Upper lobe of right lung (tissue), 1 donor: ENCODE data around the gene PTTG1IP. TPM values are rescaled to one million over a fixed set of nuclear protein-coding genes. Genes with fewer than 3 reads are reported as not detected.

Source experiments
- ATAC-seq: fragments of 200-7000 bp; cut with Tn5 transposase; one replicate; pipeline ENCODE4 v1.9.1; 2020; ENCODE audit warnings: mild to moderate bottlenecking, moderate library complexity
- DNase-seq: peaks from one replicate; pipeline ENCODE4 v3.0.0-alpha.2; 2020
- H3K27ac ChIP-seq: fragments of 200-600 bp; one replicate; pipeline ENCODE4 v1.8.0; 2022
- H3K27me3 ChIP-seq: fragments of 200-600 bp; one replicate; pipeline ENCODE4 v1.8.0; 2022; ENCODE audit warnings: mild to moderate bottlenecking
- H3K36me3 ChIP-seq: fragments of 200-600 bp; one replicate; pipeline ENCODE4 v1.8.0; 2022
- H3K4me1 ChIP-seq: fragments of 200-600 bp; one replicate; pipeline ENCODE4 v1.8.0; 2022
- H3K4me3 ChIP-seq: fragments of 200-600 bp; one replicate; pipeline ENCODE4 v1.8.0; 2022; ENCODE audit warnings: mild to moderate bottlenecking
- H3K9me3 ChIP-seq: fragments of 200-600 bp; one replicate; pipeline ENCODE4 v1.8.0; 2022
- CTCF ChIP-seq: fragments of 200-600 bp; IDR thresholded peaks from one replicate; pipeline ENCODE4 v1.8.0; 2022; ENCODE audit warnings: antibody characterized with exemption
- intact Hi-C: fragments of 100-400 bp; cut with DNase I; formaldehyde crosslinking; loops from one replicate; pipeline ENCODE4 v1.11.0; 2022
- total RNA-seq: library from RNA; stranded (reverse); fragmentation: NEBNext Ultra II Directional; extraction: Animal tissue kit (Norgen Biotek cat#: 25700); gene quantifications from one replicate; pipeline ENCODE4 v1.2.1, GENCODE V29; 2021
- donor health status: DM: no; HTN: yes; CAD: no; lungs with severe emphysema.

PTTG1IP gene
- total RNA-seq, 1 donor from 2014 or later, result 244 TPM

DNA sequence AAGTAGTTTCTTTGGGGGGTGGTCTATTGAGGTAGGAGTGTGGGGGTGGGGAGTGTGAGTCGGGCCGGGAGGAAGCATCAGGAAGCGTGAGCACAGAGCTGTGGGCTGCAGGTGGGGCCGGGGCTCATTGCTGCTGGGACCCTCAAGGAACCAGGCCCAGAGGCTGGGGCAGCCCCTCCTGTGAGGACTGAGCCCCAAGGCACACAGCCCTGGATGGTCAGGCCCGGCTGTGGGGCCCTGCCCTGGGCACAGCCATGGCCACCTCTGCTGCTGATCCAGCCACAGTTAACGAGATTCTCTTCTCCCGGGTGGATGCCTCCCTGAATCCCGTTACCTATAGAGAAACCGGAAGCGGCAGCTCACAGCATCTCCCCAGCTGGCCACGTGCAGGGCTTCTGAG, 32.7 kb downstream of the PTTG1IP start:
- ATAC-seq, result no peak

DNA sequence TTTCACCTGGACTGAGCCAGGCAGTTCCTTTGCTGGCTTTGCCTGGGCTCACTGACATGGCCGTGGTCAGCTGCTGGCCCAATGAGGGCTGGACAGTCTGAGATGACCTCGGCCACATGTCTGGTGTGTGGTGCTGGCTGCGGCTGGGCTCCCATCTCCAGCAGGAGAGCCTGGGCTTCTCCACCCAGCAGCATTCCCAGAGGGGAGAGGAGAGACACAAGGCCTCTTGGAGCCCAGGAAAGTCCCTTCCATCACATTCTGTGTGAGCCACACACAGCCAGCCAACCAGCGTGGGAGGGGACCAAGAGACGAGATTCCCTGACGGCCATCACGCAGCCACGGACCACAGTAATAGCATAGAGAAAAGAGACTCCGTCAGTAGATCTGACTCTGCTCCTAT, 34.5 kb downstream of the PTTG1IP start:
- Histone ChIP-seq H3K36me3 (no peaks in the 10 kb centered on the region), H3K4me1 (no peaks in the 10 kb centered on the region), H3K27ac (no peak overlapping the region), H3K27me3 (no peaks in the 10 kb centered on the region), H3K4me3 (no peak overlapping the region), H3K9me3 (no peaks in the 10 kb centered on the region)
- TF ChIP-seq CTCF, result no peak
- intact Hi-C loops, result no loop called here
- DNase-seq, result no peak
- ATAC-seq, result no peak

More for the DNA sequence above, 32.7 kb downstream of the PTTG1IP start:
- Histone ChIP-seq H3K27me3 (no peaks in the 10 kb centered on the region), H3K4me1 (peaks cover 6% of the 10 kb centered on the region), H3K27ac (no peak overlapping the region), H3K36me3 (no peaks in the 10 kb centered on the region), H3K4me3 (no peak overlapping the region), H3K9me3 (no peaks in the 10 kb centered on the region)
- TF ChIP-seq CTCF, result no peak
- intact Hi-C loops, result no loop called here
- DNase-seq, result no peak

- Histone ChIP-seq H3K27ac (no peak overlapping the region), H3K27me3 (no peaks in the 10 kb centered on the region), H3K4me1 (no peaks in the 10 kb centered on the region), H3K36me3 (no peaks in the 10 kb centered on the region), H3K4me3 (no peak overlapping the region), H3K9me3 (no peaks in the 10 kb centered on the region)
- DNase-seq (no peak), ATAC-seq (no peak)
- TF ChIP-seq CTCF, result no peak
- intact Hi-C loops, result no loop called here
Observed at GRCh38 chr21:44838039-44838895, 35.2 kb downstream of the PTTG1IP start.

- DNase-seq (no peak), ATAC-seq (no peak)
- Histone ChIP-seq H3K4me1 (no peaks in the 10 kb centered on the region), H3K9me3 (no peaks in the 10 kb centered on the region), H3K4me3 (no peak overlapping the region), H3K27me3 (no peaks in the 10 kb centered on the region), H3K36me3 (no peaks in the 10 kb centered on the region), H3K27ac (no peak overlapping the region)
- no peak for TF ChIP-seq CTCF
- intact Hi-C loops, result no loop called here
Observed at GRCh38 chr21:44837537-44837936, 36.0 kb downstream of the PTTG1IP start.

DNA sequence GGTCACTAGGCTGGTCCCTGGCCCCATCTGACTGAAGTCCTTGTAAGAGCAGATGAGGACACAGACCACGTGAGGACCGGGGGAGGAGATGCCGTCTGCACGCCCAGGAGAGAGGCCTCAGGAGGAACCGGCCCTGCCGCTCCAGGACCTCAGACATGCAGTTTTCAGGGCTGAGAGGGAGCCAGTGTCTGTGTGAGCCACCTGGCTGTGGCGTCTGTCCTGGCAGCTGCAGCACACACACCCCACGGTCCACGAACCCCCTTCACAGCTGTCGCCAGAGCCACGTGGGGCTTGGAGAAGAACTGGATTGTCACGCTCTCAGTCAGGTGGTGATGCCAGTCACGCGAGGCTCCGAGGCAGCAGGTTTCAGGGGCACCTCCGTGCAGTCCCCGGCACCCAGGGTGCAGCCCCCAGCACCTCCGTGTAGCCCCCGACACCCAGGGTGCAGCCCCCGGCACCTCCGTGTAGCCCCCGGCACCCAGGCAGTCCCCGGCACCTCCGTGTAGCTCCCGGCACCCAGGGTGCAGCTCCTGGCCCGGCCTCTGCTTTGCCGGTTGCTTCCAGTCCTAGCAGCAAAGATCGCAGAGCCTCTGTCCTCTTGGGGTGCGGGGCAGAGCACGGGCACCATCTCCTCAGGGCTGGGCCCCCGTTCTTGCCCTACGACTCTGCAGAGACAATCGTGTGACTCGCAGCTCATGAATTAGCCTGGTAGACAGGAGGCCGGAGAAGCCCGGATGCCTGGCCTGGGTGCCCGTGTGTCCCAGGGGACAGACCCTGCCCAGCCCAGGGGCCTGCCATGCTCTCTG, 36.6 kb downstream of the PTTG1IP start:
- no peak overlapping the region for H3K27ac ChIP-seq
- ATAC-seq, result peak; percentile 79
- DNase-seq, result no peak

More for the DNA sequence above, 36.6 kb downstream of the PTTG1IP start:
- Histone ChIP-seq H3K36me3 (no peaks in the 10 kb centered on the region), H3K27me3 (no peaks in the 10 kb centered on the region), H3K4me1 (no peaks in the 10 kb centered on the region), H3K9me3 (no peaks in the 10 kb centered on the region), H3K4me3 (no peak overlapping the region)
- no peak for TF ChIP-seq CTCF
- intact Hi-C loops, result no loop called here
